A549 (cell line): Measurements from ENCODE around the gene EFNA5. TPM values are rescaled to one million over a fixed set of nuclear protein-coding genes. Genes with fewer than 3 reads are reported as not detected.

Experiments used
- ATAC-seq, 2 experiments: fragments of 200-7000 bp in 1 of 2; fragments of >200 bp in 1 of 2; cut with Nextera tagmentation in 1 of 2; cut with Tn5 transposase in 1 of 2; 3 replicates each; pipeline versions ENCODE4 v1.8.0 to v1.9.1; 2018 to 2020; ENCODE audit warnings: mild to moderate bottlenecking in 1 of 2, moderate library complexity in 1 of 2
- CTCF ChIA-PET: fragments of 300-600 bp; sonication (Branson Sonifier 250); formaldehyde crosslinking; extraction: SDS; loops from one replicate; lab custom pipeline; 2021; ENCODE audit warnings: antibody characterized with exemption, inconsistent platforms; lab: Yijun Ruan, JAX
- POLR2A ChIA-PET: fragments of 350-600 bp; formaldehyde crosslinking; extraction: SDS; loops from one replicate; lab custom pipeline; 2021; ENCODE audit warnings: antibody characterized with exemption, inconsistent platforms; lab: Yijun Ruan, JAX
- DNase-seq, 2 experiments: peaks; one replicate each; pipeline versions ENCODE4 v3.0.0 to v3.0.0-alpha.2; 2011 to 2016; ENCODE audit warnings: low read depth in 1 of 2, low spot score in 1 of 2
- FAIRE-seq: peaks from 2 replicates; lab custom pipeline; 2011; peaks lifted over from hg19 to GRCh38; lab: Jason Lieb, UNC
- H3K27ac ChIP-seq, 2 experiments: fragments of >200 bp; sonication (Bioruptor Twin); formaldehyde crosslinking; 3 replicates each; pipeline ENCODE4 v1.5.1; 2016 to 2017
- H3K4me1 ChIP-seq: fragments of >200 bp; sonication (Bioruptor Twin); formaldehyde crosslinking; 3 replicates; pipeline ENCODE4 v1.6.1; 2016
- H3K4me2 ChIP-seq: fragments of >200 bp; sonication (Bioruptor Twin); formaldehyde crosslinking; 3 replicates; pipeline ENCODE4 v1.6.1; 2016
- H3K4me3 ChIP-seq: fragments of >200 bp; sonication (Bioruptor Twin); formaldehyde crosslinking; 3 replicates; pipeline ENCODE4 v1.5.1; 2016
- H3K9me3 ChIP-seq: fragments of >200 bp; sonication (Bioruptor Twin); formaldehyde crosslinking; 3 replicates; pipeline ENCODE4 v1.6.1; 2016
- CHD2 ChIP-seq: fragments of 150-350 bp; IDR thresholded peaks from 2 replicates; pipeline ENCODE4 v1.6.1; 2014; ENCODE audit warnings: low read length; ENCODE audit not compliant: partially characterized antibody
- CHD4 ChIP-seq: fragments of 200-600 bp; sonication (generic); IDR thresholded peaks from 2 replicates; pipeline ENCODE4 v1.6.1; 2016; ENCODE audit warnings: antibody characterized with exemption, mild to moderate bottlenecking, borderline replicate concordance
- E2F6 ChIP-seq: IDR thresholded peaks from 2 replicates; pipeline ENCODE4 v1.6.1; 2012; ENCODE audit warnings: low read depth, borderline replicate concordance
- FOSL2 ChIP-seq, 2 experiments: fragments of 450-650 bp in 1 of 2; fragments of >200 bp in 1 of 2; sonication (Bioruptor Twin) in 1 of 2; formaldehyde crosslinking; IDR thresholded peaks; 2 replicates each; pipeline versions ENCODE4 v1.5.0 to v1.6.1; 2016 to 2020; ENCODE audit warnings: mild to moderate bottlenecking in 1 of 2, moderate library complexity in 1 of 2
- GATA3 ChIP-seq: IDR thresholded peaks from 2 replicates; pipeline ENCODE4 v1.6.1; 2012; ENCODE audit warnings: borderline replicate concordance
- HOXB13 ChIP-seq: fragments of 250-450 bp; sonication (Bioruptor Pico); IDR thresholded peaks from 2 replicates; pipeline ENCODE4 v1.5.0; 2020; ENCODE audit warnings: low read depth, mild to moderate bottlenecking, moderate library complexity
- JUN ChIP-seq, 2 experiments: fragments of >200 bp; sonication (Bioruptor Twin); formaldehyde crosslinking; IDR thresholded peaks; 2 replicates in 1 of 2; 3 replicates in 1 of 2; pipeline ENCODE4 v1.6.1; 2016 to 2017
- KDM5A ChIP-seq: fragments of 200-600 bp; sonication (generic); IDR thresholded peaks from 2 replicates; pipeline ENCODE4 v1.6.1; 2016; ENCODE audit warnings: antibody characterized with exemption, mild to moderate bottlenecking
- MAFK ChIP-seq: fragments of 450-650 bp; IDR thresholded peaks from 2 replicates; pipeline ENCODE4 v1.6.1; 2014; ENCODE audit not compliant: partially characterized antibody
- MAX ChIP-seq: IDR thresholded peaks from 2 replicates; pipeline ENCODE4 v1.6.1; 2012
- MAZ ChIP-seq: fragments of 150-350 bp; IDR thresholded peaks from 2 replicates; pipeline ENCODE4 v1.6.1; 2014; ENCODE audit warnings: antibody characterized with exemption, low read depth, low read length, borderline replicate concordance
- NR3C1 ChIP-seq: fragments of >200 bp; sonication (Bioruptor Twin); formaldehyde crosslinking; IDR thresholded peaks from 3 replicates; pipeline ENCODE4 v1.6.1; 2017
- POLR2A ChIP-seq: IDR thresholded peaks from 2 replicates; pipeline ENCODE4 v1.6.1; 2012; ENCODE audit warnings: mild to moderate bottlenecking, low read length
- RFX5 ChIP-seq: fragments of 450-650 bp; IDR thresholded peaks from 2 replicates; pipeline ENCODE4 v1.7.1; 2014; ENCODE audit warnings: antibody characterized with exemption, mild to moderate bottlenecking, moderate library complexity
- RNF2 ChIP-seq: fragments of 200-600 bp; sonication (generic); IDR thresholded peaks from 2 replicates; pipeline ENCODE4 v1.6.1; 2016; ENCODE audit warnings: low read depth, mild to moderate bottlenecking, antibody characterized with exemption, moderate library complexity, borderline replicate concordance
- SREBF2 ChIP-seq: fragments of 450-650 bp; IDR thresholded peaks from 2 replicates; pipeline ENCODE4 v1.6.1; 2014; ENCODE audit warnings: mild to moderate bottlenecking, moderate library complexity
- TFCP2L1 ChIP-seq: fragments of 250-450 bp; sonication (Bioruptor Pico); IDR thresholded peaks from 2 replicates; pipeline ENCODE4 v1.5.0; 2021; ENCODE audit warnings: mild to moderate bottlenecking
- ZSCAN20 ChIP-seq: fragments of 250-450 bp; sonication (Bioruptor Pico); IDR thresholded peaks from 2 replicates; pipeline ENCODE4 v1.8.0; 2022; ENCODE audit warnings: mild to moderate bottlenecking, moderate library complexity
- WGBS: methylation state at CpG from one replicate; pipeline ENCODE4 v1.1.6; 2017; ENCODE audit errors: missing lambda C conversion rate; 5-methylcytosine and 5-hydroxymethylcytosine counted together
- polyA plus RNA-seq, 4 experiments: library from polyadenylated mRNA; depleted of rRNA in 3 of 4; stranded (reverse); fragments of >200 nt; fragmentation: RNase III in 1 of 4; extraction: RNeasy Plus Mini Kit Qiagen cat#74134 plus additional on column Dnase treatment in 1 of 4; gene quantifications; 2 replicates in 3 of 4; 3 replicates in 1 of 4; pipeline ENCODE4 v1.2.3, GENCODE V29; 2011 to 2017
- TF ChIP-seq, protein P1 (sequence below): fragments of 250-450 bp; sonication (Bioruptor Pico); IDR thresholded peaks from 2 replicates; pipeline ENCODE4 v1.5.0; 2020; ENCODE audit warnings: low read depth, mild to moderate bottlenecking, moderate library complexity
- TF ChIP-seq, protein P2 (sequence below): fragments of 200-600 bp; sonication (generic); IDR thresholded peaks from 2 replicates; pipeline ENCODE4 v1.6.1; 2016; ENCODE audit warnings: antibody characterized with exemption, mild to moderate bottlenecking, moderate library complexity

Gene EFNA5
- polyA plus RNA-seq, 2 of the 4 experiments (the other 2 are of a cell fraction) = 8.5 to 20.7 TPM

- no peak for FAIRE-seq
- WGBS = 46% methylated on average over 2 of the region's 2 CpGs
- H3K4me2 ChIP-seq = no peak overlapping the region
- ChIA-PET POLR2A (no interaction called here), CTCF (interaction anchor here (1.3 to 1.4 kb wide), 2 partner anchors 14 to 24 kb away, joined by 4 to 5 read pairs; no protein-coding TSS in a partner anchor)
- H3K4me1 ChIP-seq = no peaks in the 10 kb centered on the region
- no peak for DNase-seq
- no peak overlapping the region for H3K4me3 ChIP-seq
- H3K27ac ChIP-seq = no peak overlapping the region
- H3K9me3 ChIP-seq = no peaks in the 10 kb centered on the region
- TF ChIP-seq GATA3 (no peak), RNF2 (no peak), MAX (no peak), CHD4 (no peak), RFX5 (no peak)
- TF ChIP-seq, all 56 proteins: peak for 0
- ATAC-seq = no peak
These were observed 27.5 kb upstream of the EFNA5 start for GRCh38 chr5:107698286-107698685.

DNA sequence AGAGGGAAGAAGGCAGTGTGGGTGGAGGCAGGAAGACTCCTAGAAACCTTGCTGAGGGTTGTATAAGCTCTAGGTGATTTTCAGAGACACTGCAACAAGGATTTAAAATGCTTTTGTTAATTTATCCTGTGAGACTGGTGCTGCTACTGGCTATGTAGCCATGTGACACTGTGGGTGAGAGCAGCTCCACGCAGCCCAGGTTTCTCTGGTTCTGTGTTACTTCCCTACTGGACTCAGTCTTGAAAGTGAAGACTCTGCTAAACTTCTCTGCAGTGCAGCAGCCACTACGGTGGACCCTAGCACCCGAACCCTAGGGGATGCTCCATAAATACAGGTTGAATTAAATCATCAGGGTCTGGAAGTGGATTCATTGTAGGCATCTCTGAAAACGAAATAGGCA lies 25.8 kb upstream of the EFNA5 start:
- H3K4me2 ChIP-seq = no peak overlapping the region
- FAIRE-seq = no peak
- POLR2A ChIA-PET = no interaction called here
- TF ChIP-seq, protein P1, sequence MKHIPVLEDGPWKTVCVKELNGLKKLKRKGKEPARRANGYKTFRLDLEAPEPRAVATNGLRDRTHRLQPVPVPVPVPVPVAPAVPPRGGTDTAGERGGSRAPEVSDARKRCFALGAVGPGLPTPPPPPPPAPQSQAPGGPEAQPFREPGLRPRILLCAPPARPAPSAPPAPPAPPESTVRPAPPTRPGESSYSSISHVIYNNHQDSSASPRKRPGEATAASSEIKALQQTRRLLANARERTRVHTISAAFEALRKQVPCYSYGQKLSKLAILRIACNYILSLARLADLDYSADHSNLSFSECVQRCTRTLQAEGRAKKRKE (CRISPR knock-in tag) = no peak
- TF ChIP-seq, protein P2, sequence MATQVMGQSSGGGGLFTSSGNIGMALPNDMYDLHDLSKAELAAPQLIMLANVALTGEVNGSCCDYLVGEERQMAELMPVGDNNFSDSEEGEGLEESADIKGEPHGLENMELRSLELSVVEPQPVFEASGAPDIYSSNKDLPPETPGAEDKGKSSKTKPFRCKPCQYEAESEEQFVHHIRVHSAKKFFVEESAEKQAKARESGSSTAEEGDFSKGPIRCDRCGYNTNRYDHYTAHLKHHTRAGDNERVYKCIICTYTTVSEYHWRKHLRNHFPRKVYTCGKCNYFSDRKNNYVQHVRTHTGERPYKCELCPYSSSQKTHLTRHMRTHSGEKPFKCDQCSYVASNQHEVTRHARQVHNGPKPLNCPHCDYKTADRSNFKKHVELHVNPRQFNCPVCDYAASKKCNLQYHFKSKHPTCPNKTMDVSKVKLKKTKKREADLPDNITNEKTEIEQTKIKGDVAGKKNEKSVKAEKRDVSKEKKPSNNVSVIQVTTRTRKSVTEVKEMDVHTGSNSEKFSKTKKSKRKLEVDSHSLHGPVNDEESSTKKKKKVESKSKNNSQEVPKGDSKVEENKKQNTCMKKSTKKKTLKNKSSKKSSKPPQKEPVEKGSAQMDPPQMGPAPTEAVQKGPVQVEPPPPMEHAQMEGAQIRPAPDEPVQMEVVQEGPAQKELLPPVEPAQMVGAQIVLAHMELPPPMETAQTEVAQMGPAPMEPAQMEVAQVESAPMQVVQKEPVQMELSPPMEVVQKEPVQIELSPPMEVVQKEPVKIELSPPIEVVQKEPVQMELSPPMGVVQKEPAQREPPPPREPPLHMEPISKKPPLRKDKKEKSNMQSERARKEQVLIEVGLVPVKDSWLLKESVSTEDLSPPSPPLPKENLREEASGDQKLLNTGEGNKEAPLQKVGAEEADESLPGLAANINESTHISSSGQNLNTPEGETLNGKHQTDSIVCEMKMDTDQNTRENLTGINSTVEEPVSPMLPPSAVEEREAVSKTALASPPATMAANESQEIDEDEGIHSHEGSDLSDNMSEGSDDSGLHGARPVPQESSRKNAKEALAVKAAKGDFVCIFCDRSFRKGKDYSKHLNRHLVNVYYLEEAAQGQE = no peak
- TF ChIP-seq MAZ (no peak), GATA3 (no peak), HOXB13 (no peak), MAFK (no peak), ZSCAN20 (CRISPR knock-in tag) (no peak), POLR2A (no peak), SREBF2 (no peak), CHD2 (no peak), NR3C1 (no peak), E2F6 (no peak), CHD4 (no peak), KDM5A (no peak), FOSL2 (IDR thresholded peaks at IDR 0.05) (no peak), FOSL2 (CRISPR knock-in tag; IDR thresholded peaks at IDR 0.05) (no peak), JUN (IDR thresholded peaks at IDR 0.05) (no peak), TFCP2L1 (CRISPR knock-in tag) (no peak)
- TF ChIP-seq, all 56 proteins: peak for 0
- CTCF ChIA-PET = no interaction called here
- Histone ChIP-seq H3K9me3 (peaks cover 6% of the 10 kb centered on the region; the same call in 1 of the 3 replicates), H3K27ac (no peak overlapping the region), H3K4me1 (no peaks in the 10 kb centered on the region), H3K4me3 (no peak overlapping the region)
- WGBS = 67% methylated on average over 4 of the region's 4 CpGs
- ATAC-seq (no peak), DNase-seq (no peak)
